GM04503 (cell line): ENCODE data around the gene ACTN4.

Experiments used
- DNase-seq: peaks from one replicate; pipeline ENCODE4 v3.0.0-alpha.2; 2012; ENCODE audit warnings: low read depth

The ACTN4 gene

GRCh38 chr19:38725469-38726283 lies 78.2 kb downstream of the ACTN4 start:
- no peak for DNase-seq

GRCh38 chr19:38726284-38726673 lies 78.8 kb downstream of the ACTN4 start:
- DNase-seq: no peak

- no peak for DNase-seq
Observed at GRCh38 chr19:38726761-38727301, 79.4 kb downstream of the ACTN4 start.

- DNase-seq: no peak
Observed at GRCh38 chr19:38727306-38727867, 79.9 kb downstream of the ACTN4 start.

GRCh38 chr19:38727868-38728660 lies 80.6 kb downstream of the ACTN4 start:
- no peak for DNase-seq

GRCh38 chr19:38728752-38729541 lies 81.5 kb downstream of the ACTN4 start:
- no peak for DNase-seq

GRCh38 chr19:38729653-38730469 lies 82.4 kb downstream of the ACTN4 start:
- DNase-seq: no peak

- DNase-seq: no peak
Observed at GRCh38 chr19:38730470-38730730, 83.0 kb downstream of the ACTN4 start.

GRCh38 chr19:38730731-38731589 lies 83.5 kb downstream of the ACTN4 start:
- no peak for DNase-seq

- no peak for DNase-seq
Observed at GRCh38 chr19:38731654-38732301, 84.3 kb downstream of the ACTN4 start.

- no peak for DNase-seq
Observed at GRCh38 chr19:38733241-38733492, 85.7 kb downstream of the ACTN4 start.

- no peak for DNase-seq
Observed at GRCh38 chr19:38733493-38734175, 86.2 kb downstream of the ACTN4 start.

GRCh38 chr19:38734176-38734425 lies 86.7 kb downstream of the ACTN4 start:
- DNase-seq: no peak

- no peak for DNase-seq
Observed at GRCh38 chr19:38734426-38735256, 87.2 kb downstream of the ACTN4 start.

GRCh38 chr19:38735257-38735686 lies 87.8 kb downstream of the ACTN4 start:
- DNase-seq: no peak

- DNase-seq: no peak
Observed at GRCh38 chr19:38736036-38736412, 88.6 kb downstream of the ACTN4 start.

GRCh38 chr19:38736413-38737280 lies 89.2 kb downstream of the ACTN4 start:
- no peak for DNase-seq
